GDM1 (cell line): Measurements from ENCODE around the gene TOPBP1.
A peak's percentile ranks its signal among the peaks of the same experiment; 100 is the strongest.
"Not testable (repeated sequence)": the region's sequence is repeated elsewhere in the genome, so short reads cannot be mapped to it uniquely, and the experiment has no call there.

Source experiments
- DNase-seq: peaks from one replicate; lab custom pipeline; 2025; lab: John Stamatoyannopoulos, UW

TOPBP1 gene

DNA sequence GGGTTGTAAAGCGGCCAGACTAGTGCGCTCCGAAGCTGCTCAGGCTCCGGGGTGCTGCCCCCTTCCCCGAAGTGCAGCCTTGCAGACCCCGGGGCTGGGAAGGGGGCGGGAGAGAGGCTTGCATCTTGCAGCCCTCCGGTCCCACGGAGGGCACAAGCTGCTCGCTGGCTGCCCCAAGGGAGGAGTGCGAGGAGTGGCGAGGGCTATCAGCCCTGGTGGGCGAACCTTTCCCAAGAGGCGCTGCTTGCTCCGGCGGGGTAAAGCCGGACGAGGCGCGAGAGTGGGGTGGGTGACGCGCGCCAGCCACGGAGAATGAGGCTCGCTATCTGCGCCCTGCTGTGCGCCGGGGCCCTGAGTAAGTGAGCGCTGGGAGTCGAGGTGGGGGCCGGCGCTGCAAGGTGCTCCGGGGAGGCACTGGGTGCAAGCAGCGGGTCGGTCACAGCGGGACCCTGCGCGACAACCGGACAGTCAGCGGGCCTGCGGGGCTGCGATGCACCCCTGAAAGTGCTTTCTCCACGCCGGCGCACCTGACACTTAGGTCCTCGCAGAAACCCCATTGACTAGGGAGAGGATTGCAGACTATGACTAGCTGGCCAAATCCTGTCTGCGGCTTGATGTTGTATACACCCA lies 12.7 kb upstream of the TOPBP1 start:
- DNase-seq = no peak

DNA sequence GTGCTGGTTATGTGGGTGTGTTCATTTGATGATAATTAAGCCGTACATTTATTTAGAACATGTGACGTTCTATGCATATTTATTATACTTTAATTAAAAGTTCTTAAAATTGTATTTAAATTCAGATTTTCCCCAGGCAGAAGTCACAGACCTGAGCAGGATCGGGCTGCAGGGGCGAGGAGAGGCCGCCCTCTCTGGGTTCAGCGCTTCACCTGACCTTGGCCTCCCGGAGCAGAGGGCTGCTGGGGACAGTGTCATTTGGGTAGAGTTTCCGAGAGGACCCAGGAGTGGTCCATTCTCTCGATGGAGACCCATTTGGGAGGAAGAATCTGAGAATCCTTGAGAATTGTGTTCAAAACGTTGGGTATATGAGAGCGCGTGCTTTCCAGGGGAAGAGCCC lies 12.0 kb upstream of the TOPBP1 start:
- no peak for DNase-seq

GRCh38 chr3:133672461-133672860 lies 10.7 kb upstream of the TOPBP1 start:
- no peak for DNase-seq

GRCh38 chr3:133670525-133670995 lies 8.8 kb upstream of the TOPBP1 start:
- no peak for DNase-seq

- DNase-seq = no peak
Observed at GRCh38 chr3:133669949-133670524, 8.3 kb upstream of the TOPBP1 start.

DNA sequence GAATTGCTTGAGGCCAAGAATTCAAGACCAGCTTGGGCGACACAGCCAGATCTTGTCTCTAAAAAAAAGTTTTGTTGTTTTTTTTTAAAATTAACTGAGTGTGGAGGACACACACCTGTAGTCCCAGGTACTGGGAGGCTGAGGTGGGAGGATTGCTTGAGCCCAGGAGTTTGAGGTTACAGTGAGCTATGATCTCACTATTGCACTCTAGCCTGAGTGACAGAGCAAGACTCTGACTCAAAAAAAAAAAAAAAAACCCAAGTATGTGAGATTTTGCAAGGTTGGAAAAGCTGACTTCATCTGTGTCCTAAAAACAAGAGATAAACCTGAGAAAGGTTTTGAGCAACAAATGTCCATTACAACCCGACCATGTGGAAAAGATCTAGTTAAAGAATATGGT lies 5.4 kb upstream of the TOPBP1 start:
- DNase-seq = no peak

GRCh38 chr3:133665188-133665587 lies 3.4 kb upstream of the TOPBP1 start:
- DNase-seq = not testable (repeated sequence)

DNA sequence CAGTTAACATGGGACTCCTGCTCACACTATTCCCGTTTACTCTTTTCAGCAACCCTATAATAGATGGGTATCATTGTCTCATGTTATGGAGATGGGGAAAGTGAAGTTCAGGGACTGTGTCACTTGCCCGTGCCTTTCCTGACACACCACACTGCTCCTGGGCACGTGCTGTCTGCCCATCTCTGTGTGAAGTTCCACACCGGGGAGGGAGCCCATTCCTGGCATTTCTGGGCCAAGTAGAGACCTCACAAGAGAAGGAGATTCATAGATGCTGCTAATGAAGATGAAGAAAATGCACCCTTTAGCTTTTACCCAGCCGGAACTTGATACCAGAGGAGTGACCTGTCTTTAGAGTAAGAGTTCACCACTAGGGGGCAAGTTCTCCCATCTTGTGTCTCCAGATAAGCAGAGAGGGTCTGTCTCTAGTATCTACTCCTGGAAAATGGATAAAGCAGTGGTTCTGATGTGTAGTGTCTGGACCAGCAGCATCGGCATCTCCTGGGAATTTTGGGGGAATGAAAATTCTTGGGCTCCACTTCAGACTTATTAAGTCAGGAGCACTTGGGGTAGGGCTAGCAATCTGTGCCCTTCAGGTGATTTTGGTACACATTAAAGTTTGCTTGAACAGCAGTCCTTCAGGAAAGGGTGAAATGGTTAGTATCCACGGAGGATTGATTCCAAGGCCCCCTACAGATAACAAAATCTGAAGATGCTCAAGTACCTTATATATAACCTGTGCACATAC lies 2.0 kb upstream of the TOPBP1 start:
- peak; percentile 15 for DNase-seq

- DNase-seq = no peak
Observed at GRCh38 chr3:133662278-133662651, 524 bp upstream of the TOPBP1 start.

- DNase-seq = no peak
Observed at GRCh38 chr3:133659806-133660205, 1.9 kb downstream of the TOPBP1 start.

DNA sequence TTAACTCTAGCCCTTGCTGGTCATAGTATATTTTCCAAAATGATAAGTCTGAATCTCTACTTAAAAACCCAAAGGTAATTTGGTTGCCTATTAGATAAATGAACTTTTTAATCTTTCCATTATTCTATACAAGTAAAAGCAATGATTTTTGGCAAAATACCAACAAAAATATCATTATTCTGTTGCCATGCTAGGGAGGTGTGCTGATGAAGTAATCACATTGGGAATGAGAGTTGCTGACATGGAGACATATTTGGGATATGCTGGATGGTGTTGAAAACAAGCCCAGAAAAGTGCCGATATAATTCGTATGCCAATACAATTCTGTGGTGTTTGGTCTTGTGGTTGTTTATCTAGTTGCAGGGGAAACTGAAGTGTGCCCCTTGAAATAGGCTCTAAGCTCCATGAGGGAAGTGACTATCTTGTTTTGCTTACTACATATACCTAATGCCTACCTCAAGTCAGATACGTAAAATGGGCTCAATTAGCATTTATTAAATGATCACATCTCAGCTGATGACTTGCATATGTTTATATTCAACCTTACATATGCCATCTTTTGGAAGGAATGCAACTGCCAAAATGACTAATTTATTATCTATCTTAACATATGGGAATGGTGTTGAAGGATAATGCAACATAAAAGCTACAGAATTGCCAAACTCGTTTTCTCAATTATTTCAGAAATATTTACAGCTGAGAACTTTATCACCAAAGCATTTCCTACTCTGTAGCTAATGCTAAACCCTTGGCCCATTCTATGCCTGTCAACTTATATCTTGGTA lies 5.8 kb downstream of the TOPBP1 start:
- no peak for DNase-seq

- no peak for DNase-seq
Observed at GRCh38 chr3:133649486-133650068, 12.2 kb downstream of the TOPBP1 start.

GRCh38 chr3:133644768-133645167 lies 17.0 kb downstream of the TOPBP1 start:
- no peak for DNase-seq

- no peak for DNase-seq
Observed at GRCh38 chr3:133643611-133644010, 18.1 kb downstream of the TOPBP1 start.

DNA sequence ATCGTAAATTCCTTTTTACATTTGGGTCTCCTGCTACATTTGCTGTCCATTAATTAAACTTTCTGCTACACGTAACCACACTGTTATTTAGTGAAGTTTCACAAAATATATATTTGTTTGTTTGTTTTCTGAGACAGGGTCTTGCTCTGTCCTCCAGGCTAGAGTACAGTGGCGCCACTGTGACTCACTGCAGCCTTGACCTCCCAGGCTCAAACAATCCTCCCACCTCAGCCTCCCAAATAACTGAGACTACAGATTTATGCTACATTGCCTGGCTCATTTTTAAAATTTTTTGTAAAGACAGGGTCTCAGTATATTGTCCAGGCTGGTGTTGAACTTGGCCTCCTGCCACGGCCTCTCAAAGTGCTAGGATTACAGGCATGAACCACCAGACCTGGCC lies 20.5 kb downstream of the TOPBP1 start:
- DNase-seq = no peak

DNA sequence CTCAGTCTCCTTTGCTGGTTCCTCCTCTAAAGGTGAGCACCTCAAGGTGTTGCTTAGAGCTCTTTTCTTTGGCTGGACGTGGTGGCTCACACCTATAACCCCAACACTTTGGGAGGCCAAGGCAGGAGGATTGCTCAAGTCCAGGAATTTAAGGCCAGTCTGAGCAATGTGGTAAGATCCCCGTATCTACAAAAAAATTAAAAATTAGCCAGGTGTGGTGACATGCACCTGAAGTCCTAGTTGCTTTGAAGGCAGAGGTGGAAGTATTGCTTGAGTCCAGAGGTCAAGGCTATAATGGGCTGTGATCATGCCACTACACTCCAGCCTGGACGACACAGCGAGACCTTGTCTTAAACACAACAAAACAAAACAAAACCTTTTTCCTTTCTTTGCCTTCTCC lies 28.3 kb downstream of the TOPBP1 start:
- DNase-seq = no peak

GRCh38 chr3:133629146-133629545 lies 32.6 kb downstream of the TOPBP1 start:
- DNase-seq = no peak

GRCh38 chr3:133627789-133628188 lies 34.0 kb downstream of the TOPBP1 start:
- DNase-seq = no peak

DNA sequence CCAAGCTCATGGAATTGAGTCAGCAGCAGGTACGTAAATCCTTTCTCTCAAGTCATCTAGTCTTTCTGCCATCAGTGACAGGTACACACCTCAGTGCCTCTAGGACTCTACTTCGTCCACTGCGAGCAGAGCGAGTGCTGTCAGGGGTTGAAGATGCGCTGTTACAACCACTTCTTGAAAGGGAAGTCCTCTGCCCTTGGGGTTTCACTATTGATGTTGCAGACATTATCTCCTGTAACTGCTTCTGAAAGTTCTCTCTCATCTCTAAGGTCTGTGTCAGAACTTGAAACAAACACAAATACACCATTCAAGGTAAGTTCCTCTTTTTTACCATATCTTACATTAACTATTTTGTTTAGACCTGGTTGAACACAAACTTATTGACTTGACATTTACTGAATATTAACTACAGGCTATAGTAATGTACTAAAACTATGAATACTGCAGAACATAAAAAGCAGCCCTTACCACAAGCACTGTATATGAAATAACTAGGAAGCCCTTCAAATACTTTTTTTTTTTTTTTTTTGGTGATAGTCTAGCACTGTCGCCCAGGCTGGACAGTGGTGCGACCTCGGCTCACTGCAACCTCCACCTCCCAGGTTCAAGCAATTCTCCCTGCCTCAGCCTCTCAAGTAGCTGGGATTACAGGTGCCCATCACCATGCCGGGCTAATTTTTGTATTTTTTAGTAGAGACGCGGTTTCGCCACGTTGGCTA lies 41.5 kb downstream of the TOPBP1 start:
- DNase-seq = no peak

DNA sequence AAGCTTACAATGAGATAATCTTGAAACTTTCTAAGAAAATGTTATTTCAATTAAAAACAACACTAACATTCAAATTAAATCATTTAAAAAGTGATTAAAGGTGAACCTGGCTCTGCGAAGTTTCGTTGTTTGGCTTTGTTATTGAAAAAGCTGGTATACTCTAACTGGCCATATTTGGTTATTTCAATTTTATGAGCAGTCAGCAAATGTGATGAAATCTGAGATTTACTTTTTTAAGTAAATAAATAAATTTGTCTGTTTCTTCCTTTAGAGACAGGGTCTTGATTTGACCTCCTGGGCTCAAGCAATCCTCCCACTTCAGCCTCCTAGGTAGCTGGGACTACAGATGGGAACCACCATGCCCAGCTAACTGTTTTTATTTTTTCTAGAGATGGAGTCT lies 50.2 kb downstream of the TOPBP1 start:
- no peak for DNase-seq

- DNase-seq = no peak
Observed at GRCh38 chr3:133610031-133610430, 51.7 kb downstream of the TOPBP1 start.

DNA sequence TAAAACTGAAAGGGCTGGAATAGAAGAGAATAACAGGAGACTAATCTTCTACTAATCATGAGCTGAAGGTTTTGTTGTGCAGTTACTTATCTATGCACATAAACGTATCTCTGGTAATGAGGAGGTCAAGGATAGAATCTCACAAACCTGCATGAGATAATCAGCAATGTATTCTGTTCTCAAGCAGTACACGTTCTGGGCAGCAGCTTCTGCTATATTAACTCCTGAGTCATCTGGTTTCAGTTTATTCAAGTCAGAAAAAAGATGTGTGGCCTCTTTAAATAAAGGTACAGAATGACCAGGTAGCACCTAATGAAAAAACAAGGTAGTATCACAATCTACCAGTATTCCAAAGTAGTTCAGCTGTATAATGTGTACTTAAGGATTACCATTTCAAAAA lies 53.4 kb downstream of the TOPBP1 start:
- no peak for DNase-seq
